Cerebellar nuclear complex (tissue), 1 donor: ENCODE measurements around the gene HMGCR.

Experiments used
- DNase-seq, 2 experiments: peaks; one replicate each; lab custom pipeline; 2025; lab: John Stamatoyannopoulos, UW

HMGCR gene

GRCh38 chr5:75381456-75381855 lies 44.4 kb downstream of the HMGCR start:
- no peak for DNase-seq

DNA sequence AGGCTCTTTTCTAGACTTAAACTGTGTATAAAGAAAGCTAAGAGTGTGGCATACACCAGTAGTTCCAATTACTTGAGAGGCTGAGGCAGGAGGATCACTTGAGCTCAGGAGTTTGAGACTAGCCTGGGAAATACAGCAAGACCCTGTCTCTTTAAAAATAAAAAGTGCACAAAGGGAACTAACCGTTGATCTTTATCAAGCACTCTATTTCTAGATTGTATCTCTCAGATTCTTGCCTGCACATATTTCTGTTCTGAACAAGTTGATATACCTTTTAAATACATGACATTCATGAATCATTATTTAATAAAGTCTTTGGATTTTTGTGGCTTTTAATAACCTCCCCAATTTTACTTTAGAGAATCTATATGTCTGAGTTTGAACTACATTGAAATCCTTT lies 47.2 kb downstream of the HMGCR start:
- no peak for DNase-seq

GRCh38 chr5:75387806-75388205 lies 50.8 kb downstream of the HMGCR start:
- no peak for DNase-seq

DNA sequence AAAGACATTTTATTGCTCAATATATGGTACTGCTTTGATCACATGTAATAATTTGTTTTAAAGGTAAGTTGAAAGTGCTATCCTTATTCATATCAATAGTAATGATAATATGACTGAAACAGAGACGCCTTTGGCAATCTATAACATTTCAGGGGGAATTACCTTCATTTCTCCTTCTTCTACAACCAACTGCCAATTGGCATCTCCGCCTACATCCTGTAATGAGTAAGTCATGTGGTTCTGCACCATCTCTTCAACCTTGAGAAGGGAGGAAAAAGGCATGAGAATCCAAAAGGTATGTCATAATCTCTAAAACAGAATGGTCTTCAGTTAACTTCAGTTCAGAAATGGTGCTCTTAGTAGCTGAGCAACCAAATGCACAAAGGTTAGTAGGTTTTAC lies 52.4 kb downstream of the HMGCR start:
- DNase-seq = no peak

GRCh38 chr5:75395277-75395676 lies 58.3 kb downstream of the HMGCR start:
- no peak for DNase-seq

GRCh38 chr5:75405296-75405695 lies 68.3 kb downstream of the HMGCR start:
- no peak for DNase-seq
